Sigmoid colon (tissue), 7 donors: Measurements from ENCODE around the gene GNAS-AS1. TPM values are rescaled to one million over a fixed set of nuclear protein-coding genes. Genes with fewer than 3 reads are reported as not detected.
A peak's percentile ranks its signal among the peaks of the same experiment; 100 is the strongest.

ENCODE experiments used
- DNase-seq: peaks from one replicate; pipeline ENCODE4 v3.0.0-alpha.2; 2019
- H3K27ac ChIP-seq, 4 donors: fragments of 200-600 bp; sonication (generic); one replicate each; pipeline ENCODE4 v1.5.1; 2016 to 2019; ENCODE audit warnings: mild to moderate bottlenecking in 1 of 4
- H3K27me3 ChIP-seq, 3 donors: fragments of 200-600 bp; sonication (generic); one replicate each; pipeline ENCODE4 v1.5.1; 2019; ENCODE audit warnings: mild to moderate bottlenecking in 1 of 3
- H3K36me3 ChIP-seq, 4 donors: fragments of 200-600 bp; sonication (generic); one replicate each; pipeline ENCODE4 v1.5.1; 2016 to 2019
- H3K4me1 ChIP-seq, 4 donors: fragments of 200-600 bp; sonication (generic); one replicate each; pipeline ENCODE4 v1.5.1; 2017 to 2019
- H3K4me3 ChIP-seq, 4 donors: fragments of 200-600 bp; sonication (generic); one replicate each; pipeline ENCODE4 v1.5.1; 2017 to 2019; ENCODE audit warnings: mild to moderate bottlenecking in 2 of 4, moderate library complexity in 1 of 4
- H3K9me3 ChIP-seq, 4 donors: fragments of 200-600 bp in 3 of 4; sonication (generic) in 3 of 4; one replicate each; pipeline versions ENCODE4 v1.5.1 to v1.6.1; 2013 to 2019
- EP300 ChIP-seq, 4 donors: sonication (generic); formaldehyde crosslinking; IDR thresholded peaks; one replicate each; pipeline ENCODE4 v1.6.1; 2017; ENCODE audit warnings: antibody characterized with exemption in 4 of 4
- POLR2A ChIP-seq, 2 donors: fragments of 450-650 bp; IDR thresholded peaks; one replicate each; pipeline ENCODE4 v1.6.1; 2016; ENCODE audit warnings: antibody characterized with exemption in 2 of 2, mild to moderate bottlenecking in 2 of 2, moderate library complexity in 2 of 2
- POLR2AphosphoS5 ChIP-seq, 4 donors: sonication (generic); formaldehyde crosslinking; IDR thresholded peaks; one replicate each; pipeline ENCODE4 v1.6.1; 2017; ENCODE audit warnings: antibody characterized with exemption in 4 of 4
- WGBS, 2 donors: extraction: QIAGEN DNeasy Blood & Tissue Kit; methylation state at CpG; one replicate each; pipeline ENCODE4 v1.1.7; 2013; 5-methylcytosine and 5-hydroxymethylcytosine counted together
- intact Hi-C: fragments of 100-400 bp; cut with DNase I; formaldehyde crosslinking; loops from one replicate; pipeline ENCODE4 v1.15.1; 2023
- polyA plus RNA-seq, 3 donors: library from polyadenylated mRNA; stranded (reverse); fragments of 200-250 nt; gene quantifications; one replicate each; pipeline ENCODE4 v1.2.3, GENCODE V29; 2013
- total RNA-seq, 4 donors: library from RNA; depleted of rRNA; stranded (reverse); fragments of >200 nt; gene quantifications; one replicate each; pipeline ENCODE4 v1.1.0, GENCODE V29; 2016
- TF ChIP-seq, protein P1 (sequence below), 4 experiments: fragments of 450-650 bp in 3 of 4; fragments of 200-600 bp in 1 of 4; IDR thresholded peaks; one replicate each; pipeline ENCODE4 v1.5.1; 2016 to 2019; ENCODE audit warnings: antibody characterized with exemption in 4 of 4, mild to moderate bottlenecking in 3 of 4, moderate library complexity in 2 of 4
- donor health status: healthy with polysubstance abuse.
- donor health status: Bipolar disorder and iron deficiency.
- donor health status: healthy.

Gene GNAS-AS1
- total RNA-seq (under 1 TPM in 2 of 4 donors, not detected in 2; 0.33 to 0.36 TPM), polyA plus RNA-seq (under 1 TPM in 1 of 3 donors, not detected in 2; 0.69 TPM)

- Histone ChIP-seq H3K36me3 (no peaks in the 10 kb centered on the region), H3K4me3 (peak within 1 kb of the TSS; percentile 24 to 55 (median 47)), H3K4me1 (peaks cover 0 to 38% (median 30%) of the 10 kb centered on the region in 4 donors), H3K27me3 (peaks cover 11 to 57% (median 32%) of the 10 kb centered on the region in 3 donors), H3K9me3 (no peaks in the 10 kb centered on the region), H3K27ac (no peak within 1 kb of the TSS)
- intact Hi-C loops: loop anchor here (5.0 kb wide), 1 partner anchor 613 kb away; no protein-coding TSS in a partner anchor
- 45 to 53% methylated on average over 25 of the region's 25 CpGs for whole genome bisulfite sequencing, 2 donors
- DNase-seq: peak; percentile 89
- TF ChIP-seq, protein P1, sequence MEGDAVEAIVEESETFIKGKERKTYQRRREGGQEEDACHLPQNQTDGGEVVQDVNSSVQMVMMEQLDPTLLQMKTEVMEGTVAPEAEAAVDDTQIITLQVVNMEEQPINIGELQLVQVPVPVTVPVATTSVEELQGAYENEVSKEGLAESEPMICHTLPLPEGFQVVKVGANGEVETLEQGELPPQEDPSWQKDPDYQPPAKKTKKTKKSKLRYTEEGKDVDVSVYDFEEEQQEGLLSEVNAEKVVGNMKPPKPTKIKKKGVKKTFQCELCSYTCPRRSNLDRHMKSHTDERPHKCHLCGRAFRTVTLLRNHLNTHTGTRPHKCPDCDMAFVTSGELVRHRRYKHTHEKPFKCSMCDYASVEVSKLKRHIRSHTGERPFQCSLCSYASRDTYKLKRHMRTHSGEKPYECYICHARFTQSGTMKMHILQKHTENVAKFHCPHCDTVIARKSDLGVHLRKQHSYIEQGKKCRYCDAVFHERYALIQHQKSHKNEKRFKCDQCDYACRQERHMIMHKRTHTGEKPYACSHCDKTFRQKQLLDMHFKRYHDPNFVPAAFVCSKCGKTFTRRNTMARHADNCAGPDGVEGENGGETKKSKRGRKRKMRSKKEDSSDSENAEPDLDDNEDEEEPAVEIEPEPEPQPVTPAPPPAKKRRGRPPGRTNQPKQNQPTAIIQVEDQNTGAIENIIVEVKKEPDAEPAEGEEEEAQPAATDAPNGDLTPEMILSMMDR (IDR thresholded peaks at IDR 0.05): no peak
- peak in 2 of 4 donors; percentile 8 to 24 for TF ChIP-seq POLR2AphosphoS5 (IDR thresholded peaks at IDR 0.05)
Observed at GRCh38 chr20:58850693-58851174, at the start of gene GNAS-AS1. GNAS-AS1 (minus strand) TSS chr20:58850902.

GRCh38 chr20:58900397-58900796 is 49.7 kb upstream of the GNAS-AS1 start:
- DNase-seq: no peak
- Histone ChIP-seq H3K4me1 (peaks cover 0 to 81% (median 70%) of the 10 kb centered on the region in 4 donors), H3K27ac (no peak overlapping the region), H3K4me3 (no peak overlapping the region), H3K36me3 (peaks cover 5 to 22% (median 6%) of the 10 kb centered on the region in 4 donors), H3K27me3 (no peaks in the 10 kb centered on the region), H3K9me3 (no peaks in the 10 kb centered on the region)
- intact Hi-C loops: no loop called here
- TF ChIP-seq, protein P1 (IDR thresholded peaks at IDR 0.05): no peak
- TF ChIP-seq POLR2AphosphoS5 (IDR thresholded peaks at IDR 0.05) (no peak), EP300 (IDR thresholded peaks at IDR 0.05) (no peak), POLR2A (IDR thresholded peaks at IDR 0.05) (no peak)
- WGBS, 2 donors: 81 to 91% methylated on average over 7 of the region's 7 CpGs

GRCh38 chr20:58899512-58899911 is 48.8 kb upstream of the GNAS-AS1 start:
- H3K4me3 ChIP-seq: no peak overlapping the region
- TF ChIP-seq POLR2AphosphoS5 (IDR thresholded peaks at IDR 0.05) (no peak), EP300 (IDR thresholded peaks at IDR 0.05) (no peak), POLR2A (IDR thresholded peaks at IDR 0.05) (no peak)
- TF ChIP-seq, protein P1 (IDR thresholded peaks at IDR 0.05): no peak
- H3K4me1 ChIP-seq: peaks cover 0 to 86% (median 79%) of the 10 kb centered on the region in 4 donors
- no peaks in the 10 kb centered on the region for H3K9me3 ChIP-seq
- H3K27ac ChIP-seq: no peak overlapping the region
- no peaks in the 10 kb centered on the region for H3K27me3 ChIP-seq
- peaks cover 0 to 14% (median 2%) of the 10 kb centered on the region in 4 donors for H3K36me3 ChIP-seq
- intact Hi-C loops: no loop called here
- DNase-seq: no peak
- WGBS, 2 donors: 94% methylated on average over 10 of the region's 10 CpGs

GRCh38 chr20:58898629-58899408 is 48.1 kb upstream of the GNAS-AS1 start:
- TF ChIP-seq, protein P1 (IDR thresholded peaks at IDR 0.05): no peak
- TF ChIP-seq POLR2A (IDR thresholded peaks at IDR 0.05) (no peak), POLR2AphosphoS5 (IDR thresholded peaks at IDR 0.05) (no peak), EP300 (IDR thresholded peaks at IDR 0.05) (no peak)
- no peak overlapping the region for H3K4me3 ChIP-seq
- H3K27me3 ChIP-seq: no peaks in the 10 kb centered on the region
- H3K36me3 ChIP-seq: peaks cover 0 to 7% (median 1%) of the 10 kb centered on the region in 4 donors
- H3K27ac ChIP-seq: no peak overlapping the region
- intact Hi-C loops: no loop called here
- no peak for DNase-seq
- H3K9me3 ChIP-seq: no peaks in the 10 kb centered on the region
- WGBS, 2 donors: 82 to 88% methylated on average over 15 of the region's 15 CpGs
- peaks cover 0 to 93% (median 85%) of the 10 kb centered on the region in 4 donors for H3K4me1 ChIP-seq
